Measurements from ENCODE around the gene EDRF1.

Gene EDRF1

GRCh38 chr10:125761961-125762360 lies 42.5 kb downstream of the EDRF1 start:
- TF ChIP-seq POLR2A (IDR thresholded peaks at IDR 0.05; ENCODE audit: low read depth, low read length), result no peak
- no peak for DNase-seq (ENCODE audit: insufficient read length, low spot score)
- FAIRE-seq, result no peak

- DNase-seq (ENCODE audit: insufficient read length, low spot score), result no peak
- no peak for TF ChIP-seq POLR2A (IDR thresholded peaks at IDR 0.05; ENCODE audit: low read depth, low read length)
- FAIRE-seq, result no peak
Observed at GRCh38 chr10:125762692-125763648, 43.5 kb downstream of the EDRF1 start.

- DNase-seq (ENCODE audit: insufficient read length, low spot score), result no peak
- no peak for FAIRE-seq
- no peak for TF ChIP-seq POLR2A (IDR thresholded peaks at IDR 0.05; ENCODE audit: low read depth, low read length)
Observed at GRCh38 chr10:125765835-125766234, 46.3 kb downstream of the EDRF1 start.

- FAIRE-seq (no peak), DNase-seq (ENCODE audit: insufficient read length, low spot score) (no peak)
- no peak for TF ChIP-seq POLR2A (IDR thresholded peaks at IDR 0.05; ENCODE audit: low read depth, low read length)
Observed at GRCh38 chr10:125766511-125766910, 47.0 kb downstream of the EDRF1 start.

GRCh38 chr10:125768219-125768855 lies 48.8 kb downstream of the EDRF1 start:
- TF ChIP-seq POLR2A (IDR thresholded peaks at IDR 0.05; ENCODE audit: low read depth, low read length), result no peak
- no peak for DNase-seq (ENCODE audit: insufficient read length, low spot score)
- FAIRE-seq, result no peak

GRCh38 chr10:125769175-125769574 lies 49.7 kb downstream of the EDRF1 start:
- FAIRE-seq, result no peak
- no peak for TF ChIP-seq POLR2A (IDR thresholded peaks at IDR 0.05; ENCODE audit: low read depth, low read length)

GRCh38 chr10:125770844-125771243 lies 51.3 kb downstream of the EDRF1 start:
- FAIRE-seq (no peak), DNase-seq (ENCODE audit: insufficient read length, low spot score) (no peak)
- TF ChIP-seq POLR2A (IDR thresholded peaks at IDR 0.05; ENCODE audit: low read depth, low read length), result no peak

More at GRCh38 chr10:125769175-125769574, 49.7 kb downstream of the EDRF1 start:
- no peak for DNase-seq (ENCODE audit: insufficient read length, low spot score)

- FAIRE-seq (no peak), DNase-seq (ENCODE audit: insufficient read length, low spot score) (no peak)
- TF ChIP-seq POLR2A (IDR thresholded peaks at IDR 0.05; ENCODE audit: low read depth, low read length), result no peak
Observed at GRCh38 chr10:125772112-125772863, 52.8 kb downstream of the EDRF1 start.

GRCh38 chr10:125772864-125773180 lies 53.3 kb downstream of the EDRF1 start:
- TF ChIP-seq POLR2A (IDR thresholded peaks at IDR 0.05; ENCODE audit: low read depth, low read length), result no peak
- DNase-seq (ENCODE audit: insufficient read length, low spot score) (no peak), FAIRE-seq (no peak)

- no peak for TF ChIP-seq POLR2A (IDR thresholded peaks at IDR 0.05; ENCODE audit: low read depth, low read length)
- FAIRE-seq, result no peak
- no peak for DNase-seq (ENCODE audit: insufficient read length, low spot score)
Observed at GRCh38 chr10:125773687-125774543, 54.4 kb downstream of the EDRF1 start.

GRCh38 chr10:125774581-125775191 lies 55.2 kb downstream of the EDRF1 start:
- FAIRE-seq (no peak), DNase-seq (ENCODE audit: insufficient read length, low spot score) (no peak)
- no peak for TF ChIP-seq POLR2A (IDR thresholded peaks at IDR 0.05; ENCODE audit: low read depth, low read length)

- TF ChIP-seq POLR2A (IDR thresholded peaks at IDR 0.05; ENCODE audit: low read depth, low read length), result no peak
- FAIRE-seq, result no peak
- no peak for DNase-seq (ENCODE audit: insufficient read length, low spot score)
Observed at GRCh38 chr10:125775491-125776106, 56.1 kb downstream of the EDRF1 start, which contains the start of gene MMP21. TSS of gene MMP21 (minus strand) at chr10:125775821. CDS start at chr10:125775821, 0 bp downstream.
